Measurements from ENCODE around the gene ANKRD63.

The ANKRD63 gene

DNA sequence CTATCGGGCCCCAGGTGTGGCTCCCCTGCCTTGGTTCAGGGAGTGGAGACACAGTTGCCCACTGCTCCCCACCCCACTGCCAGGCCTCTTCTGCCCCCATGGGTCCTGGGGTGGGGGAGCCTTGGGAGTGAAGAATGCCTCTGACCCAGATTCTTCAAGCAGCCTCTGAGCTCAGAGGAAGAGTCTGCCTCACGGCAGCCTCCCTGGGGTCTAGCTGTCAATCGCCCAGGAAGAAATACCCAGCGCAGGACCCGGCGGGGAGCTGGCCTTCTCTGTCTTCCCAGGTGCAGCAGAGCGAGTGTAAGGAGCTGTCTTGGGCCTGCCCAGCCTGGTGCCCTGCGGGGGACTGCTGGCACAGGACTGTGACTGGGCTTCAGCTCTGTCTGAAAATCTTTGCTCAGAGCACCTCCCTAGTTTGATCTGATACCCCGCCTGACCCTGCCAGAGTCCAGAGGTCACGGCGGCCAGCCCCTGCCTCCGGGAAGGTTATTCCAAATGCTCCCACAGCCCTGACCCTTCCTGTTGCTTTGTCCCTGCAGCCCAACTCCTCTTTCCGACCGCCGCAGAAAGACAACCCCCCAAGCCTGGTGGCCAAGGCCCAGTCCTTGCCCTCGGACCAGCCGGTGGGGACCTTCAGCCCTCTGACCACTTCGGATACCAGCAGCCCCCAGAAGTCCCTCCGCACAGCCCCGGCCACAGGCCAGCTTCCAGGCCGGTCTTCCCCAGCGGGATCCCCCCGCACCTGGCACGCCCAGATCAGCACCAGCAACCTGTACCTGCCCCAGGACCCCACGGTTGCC, 11.0 kb downstream of the ANKRD63 start:
- H3K27me3 ChIP-seq: no peaks in the 10 kb centered on the region
- no peaks in the 10 kb centered on the region for H3K9me3 ChIP-seq
- peaks cover 4% of the 10 kb centered on the region; the same call in 1 of the 2 replicates for H3K4me1 ChIP-seq
- no peak overlapping the region for H3K4me3 ChIP-seq (ENCODE audit: low read depth, low read length)
- TF ChIP-seq, protein P1, sequence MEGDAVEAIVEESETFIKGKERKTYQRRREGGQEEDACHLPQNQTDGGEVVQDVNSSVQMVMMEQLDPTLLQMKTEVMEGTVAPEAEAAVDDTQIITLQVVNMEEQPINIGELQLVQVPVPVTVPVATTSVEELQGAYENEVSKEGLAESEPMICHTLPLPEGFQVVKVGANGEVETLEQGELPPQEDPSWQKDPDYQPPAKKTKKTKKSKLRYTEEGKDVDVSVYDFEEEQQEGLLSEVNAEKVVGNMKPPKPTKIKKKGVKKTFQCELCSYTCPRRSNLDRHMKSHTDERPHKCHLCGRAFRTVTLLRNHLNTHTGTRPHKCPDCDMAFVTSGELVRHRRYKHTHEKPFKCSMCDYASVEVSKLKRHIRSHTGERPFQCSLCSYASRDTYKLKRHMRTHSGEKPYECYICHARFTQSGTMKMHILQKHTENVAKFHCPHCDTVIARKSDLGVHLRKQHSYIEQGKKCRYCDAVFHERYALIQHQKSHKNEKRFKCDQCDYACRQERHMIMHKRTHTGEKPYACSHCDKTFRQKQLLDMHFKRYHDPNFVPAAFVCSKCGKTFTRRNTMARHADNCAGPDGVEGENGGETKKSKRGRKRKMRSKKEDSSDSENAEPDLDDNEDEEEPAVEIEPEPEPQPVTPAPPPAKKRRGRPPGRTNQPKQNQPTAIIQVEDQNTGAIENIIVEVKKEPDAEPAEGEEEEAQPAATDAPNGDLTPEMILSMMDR (IDR thresholded peaks at IDR 0.05; ENCODE audit: low read depth, low read length): no peak
- no peaks in the 10 kb centered on the region for H3K36me3 ChIP-seq
- DNase-seq: no peak

GRCh38 chr15:40270246-40270995, 12.4 kb downstream of the ANKRD63 start:
- H3K27me3 ChIP-seq: no peaks in the 10 kb centered on the region
- TF ChIP-seq, protein P1 (IDR thresholded peaks at IDR 0.05; ENCODE audit: low read depth, low read length): no peak

DNA sequence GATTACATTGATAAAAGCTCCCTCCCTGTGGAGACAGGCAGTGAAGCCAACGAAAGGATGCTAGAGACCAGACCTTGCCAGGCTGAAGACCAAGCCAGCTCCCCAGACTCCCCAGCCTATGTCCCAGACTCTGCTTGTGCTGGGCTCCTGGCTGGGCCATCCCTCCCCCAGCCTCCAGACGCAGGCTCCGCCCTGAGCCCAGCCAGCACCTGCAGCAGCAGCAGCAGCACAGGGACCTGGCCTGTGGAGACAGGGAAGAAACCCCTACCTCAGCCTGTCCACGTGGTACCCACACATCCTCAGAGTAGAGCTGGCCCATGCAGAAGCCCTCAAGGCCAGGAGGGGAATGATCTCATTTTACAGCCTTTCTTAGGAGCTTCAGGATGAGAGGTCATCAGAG, 13.3 kb downstream of the ANKRD63 start:
- Histone ChIP-seq H3K4me3 (ENCODE audit: low read depth, low read length) (no peak overlapping the region), H3K36me3 (no peaks in the 10 kb centered on the region), H3K27me3 (no peaks in the 10 kb centered on the region), H3K9me3 (no peaks in the 10 kb centered on the region), H3K4me1 (0 out of 2 replicates have a peak, but pooled peaks cover 2% of the 10 kb centered on the region)
- TF ChIP-seq, protein P1 (IDR thresholded peaks at IDR 0.05; ENCODE audit: low read depth, low read length): no peak
- peak; percentile 42 for DNase-seq

More at GRCh38 chr15:40270246-40270995, 12.4 kb downstream of the ANKRD63 start:
- H3K4me1 ChIP-seq: 0 out of 2 replicates have a peak, but pooled peaks cover 2% of the 10 kb centered on the region
- H3K9me3 ChIP-seq: no peaks in the 10 kb centered on the region
- no peak for DNase-seq
- H3K36me3 ChIP-seq: no peaks in the 10 kb centered on the region
- H3K4me3 ChIP-seq (ENCODE audit: low read depth, low read length): no peak overlapping the region

- 0 out of 2 replicates have a peak, but pooled peaks cover 2% of the 10 kb centered on the region for H3K4me1 ChIP-seq
- DNase-seq: no peak
- no peaks in the 10 kb centered on the region for H3K36me3 ChIP-seq
- no peaks in the 10 kb centered on the region for H3K27me3 ChIP-seq
- TF ChIP-seq, protein P1 (IDR thresholded peaks at IDR 0.05; ENCODE audit: low read depth, low read length): 0 out of 2 replicates have a peak, but pooled peaks have one; percentile 4
- H3K9me3 ChIP-seq: no peaks in the 10 kb centered on the region
- H3K4me3 ChIP-seq (ENCODE audit: low read depth, low read length): no peak overlapping the region
Measured at GRCh38 chr15:40267670-40268069, 15.2 kb downstream of the ANKRD63 start.

- no peaks in the 10 kb centered on the region for H3K27me3 ChIP-seq
- no peaks in the 10 kb centered on the region for H3K9me3 ChIP-seq
- peak; percentile 53 for DNase-seq
- TF ChIP-seq, protein P1 (IDR thresholded peaks at IDR 0.05; ENCODE audit: low read depth, low read length): no peak
- H3K4me3 ChIP-seq (ENCODE audit: low read depth, low read length): no peak overlapping the region
- H3K4me1 ChIP-seq: 0 out of 2 replicates have a peak, but pooled peaks cover 2% of the 10 kb centered on the region
- no peaks in the 10 kb centered on the region for H3K36me3 ChIP-seq
Measured at GRCh38 chr15:40266828-40267304, 16.0 kb downstream of the ANKRD63 start.

Measured in BE2C (cell line).